Testis (tissue), 5 donors: Measurements from ENCODE around the gene IL4I1. TPM values are rescaled to one million over a fixed set of nuclear protein-coding genes. Genes with fewer than 3 reads are reported as not detected.
"Not testable (repeated sequence)": the region's sequence is repeated elsewhere in the genome, so short reads cannot be mapped to it uniquely, and the experiment has no call there.

Experiments
- DNase-seq: peaks from one replicate; pipeline ENCODE4 v3.0.0-alpha.2; 2019
- H3K27ac ChIP-seq, 2 donors: fragments of 200-600 bp; sonication (generic); one replicate each; pipeline ENCODE4 v1.5.1; 2019
- H3K27me3 ChIP-seq: fragments of 200-600 bp; sonication (generic); one replicate; pipeline ENCODE4 v1.5.1; 2019
- H3K36me3 ChIP-seq: fragments of 200-600 bp; sonication (generic); one replicate; pipeline ENCODE4 v1.5.1; 2017; ENCODE audit warnings: low read depth; ENCODE audit errors: missing control alignments
- H3K4me1 ChIP-seq: fragments of 200-600 bp; sonication (generic); one replicate; pipeline ENCODE4 v1.5.1; 2019
- H3K4me3 ChIP-seq, 2 donors: fragments of 200-600 bp; sonication (generic); one replicate each; pipeline ENCODE4 v1.5.1; 2017 to 2019
- H3K9me3 ChIP-seq: fragments of 200-600 bp; sonication (generic); one replicate; pipeline ENCODE4 v1.5.1; 2017
- CTCF ChIP-seq, 3 experiments: fragments of 450-650 bp in 2 of 3; fragments of 200-600 bp in 1 of 3; sonication (generic) in 1 of 3; IDR thresholded peaks; one replicate each; pipeline ENCODE4 v1.5.1; 2016 to 2019; ENCODE audit warnings: antibody characterized with exemption in 3 of 3, mild to moderate bottlenecking in 2 of 3, moderate library complexity in 1 of 3
- POLR2A ChIP-seq: fragments of 450-650 bp; IDR thresholded peaks from one replicate; pipeline ENCODE4 v1.6.1; 2017; ENCODE audit warnings: antibody characterized with exemption, mild to moderate bottlenecking, moderate library complexity
- WGBS, 2 donors: methylation state at CpG; one replicate each; pipeline ENCODE4 v1.1.5; 2018; 5-methylcytosine and 5-hydroxymethylcytosine counted together
- intact Hi-C: fragments of 100-400 bp; cut with DNase I; formaldehyde crosslinking; loops from one replicate; pipeline ENCODE4 v1.15.1; 2023; ENCODE audit warnings: low total_unique reads
- long read RNA-seq, 2 donors: transcript quantifications; one replicate each; lab custom pipeline, GENCODE V29; 2026
- polyA plus RNA-seq: library from polyadenylated mRNA; stranded (reverse); fragments of 350-450 nt; fragmentation: Illumina TruSeq; extraction: RNeasy Lipid Tissue Mini Kit (QIAGEN cat#74804); gene quantifications from one replicate; pipeline ENCODE4 v1.2.3, GENCODE V29; 2014; ENCODE audit warnings: low read depth, low replicate concordance; ENCODE audit not compliant: insufficient read depth
- total RNA-seq, 2 donors: library from RNA; depleted of rRNA; stranded (reverse); fragments of >200 nt; gene quantifications; one replicate each; pipeline ENCODE4 v1.2.3, GENCODE V29; 2016

IL4I1 gene
- total RNA-seq, result 10 to 100 TPM; 17.1 to 20.4 TPM
- 61.9 TPM for polyA plus RNA-seq
- long read RNA-seq, donor 1, partial matches to known transcripts, result 0 of 1 reads
- long read RNA-seq, donor 1, other reads (novel, unspliced or antisense), result 0 of 1 reads
- long read RNA-seq, donor 2, result 0 reads

DNA sequence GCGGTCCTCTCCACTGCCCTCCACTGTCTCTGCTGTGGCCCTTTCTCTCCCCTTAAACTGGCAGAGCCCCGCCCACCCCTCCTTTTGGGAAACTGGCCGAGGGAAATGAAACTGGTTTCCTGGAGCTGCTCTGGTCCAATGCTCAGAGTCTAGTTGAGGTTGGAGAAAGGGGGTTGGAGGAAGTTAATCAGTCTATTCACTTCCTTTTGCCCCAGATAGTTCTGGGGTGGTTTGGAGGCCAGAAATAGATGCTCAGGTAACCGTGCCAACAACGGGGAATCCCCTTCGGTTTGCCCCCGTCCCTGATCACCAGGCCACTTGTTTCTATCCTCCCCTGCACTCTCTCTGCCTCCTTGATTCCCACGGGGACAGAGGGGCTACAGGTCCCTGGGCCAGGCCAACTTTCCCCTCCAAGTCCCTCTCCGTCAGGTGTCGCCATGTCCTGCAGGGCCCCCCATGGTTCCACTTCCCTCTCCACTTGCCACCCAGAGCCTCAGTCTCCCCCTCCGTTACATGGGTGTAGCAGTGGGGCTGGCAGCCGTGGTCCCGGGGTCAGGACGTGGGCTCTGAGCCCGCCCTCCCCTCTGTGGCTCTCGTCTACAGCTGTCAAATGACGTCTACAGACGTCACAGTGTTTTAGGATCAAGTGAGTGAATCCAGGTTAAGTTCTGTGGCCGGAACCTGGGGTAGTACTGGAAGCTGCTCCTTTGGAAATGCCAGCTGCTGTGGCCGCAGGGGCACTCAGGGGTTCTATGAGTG is at the start of gene IL4I1:
Gene IL4I1 (minus strand): TSS at position 25 of the 759 bp plus-strand sequence. CDS start 727 bp downstream, outside the sequence.
- DNase-seq, result no peak
- Histone ChIP-seq H3K9me3 (no peaks in the 10 kb centered on the region), H3K4me1 (no peaks in the 10 kb centered on the region), H3K4me3 (no peak within 1 kb of the TSS), H3K27ac (no peak within 1 kb of the TSS), H3K27me3 (no peaks in the 10 kb centered on the region), H3K36me3 (no peaks in the 10 kb centered on the region)
- no peak for TF ChIP-seq POLR2A
- TF ChIP-seq CTCF (IDR thresholded peaks at IDR 0.05), result no peak
- intact Hi-C loops, result no loop called here
- WGBS, 2 donors, result 50 to 71% methylated on average over 17 to 19 of the region's 20 CpGs

DNA sequence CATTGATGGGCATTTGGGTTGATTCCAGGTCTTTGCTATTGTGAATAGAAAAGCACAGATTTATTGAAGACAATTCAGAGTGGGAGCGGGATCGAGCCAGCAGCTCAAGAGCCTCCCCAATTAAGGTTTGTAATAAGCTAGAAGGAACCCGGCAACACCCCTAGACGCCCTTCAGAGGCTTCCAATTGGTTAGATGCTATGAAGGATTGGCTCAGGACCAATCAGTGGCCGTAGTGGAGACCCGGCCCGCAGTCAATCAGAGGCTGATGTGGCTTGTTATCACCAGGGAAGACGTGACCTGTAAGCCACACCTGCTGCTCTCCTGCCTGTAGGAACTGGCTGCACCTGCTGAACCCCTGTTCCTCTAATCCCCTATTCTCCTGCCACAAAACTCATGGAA is 49.7 kb upstream of the IL4I1 start:
- WGBS, 2 donors, result 58 to 90% methylated on average over 4 to 8 of the region's 8 CpGs
- DNase-seq, result peak; percentile 61
- no peak overlapping the region for H3K27ac ChIP-seq
- no peaks in the 10 kb centered on the region for H3K9me3 ChIP-seq
- H3K36me3 ChIP-seq, result no peaks in the 10 kb centered on the region
- TF ChIP-seq POLR2A (no peak), CTCF (IDR thresholded peaks at IDR 0.05) (no peak)
- peaks cover under 1% of the 10 kb centered on the region for H3K4me1 ChIP-seq
- intact Hi-C loops, result no loop called here
- H3K27me3 ChIP-seq, result no peaks in the 10 kb centered on the region
- no peak overlapping the region for H3K4me3 ChIP-seq

DNA sequence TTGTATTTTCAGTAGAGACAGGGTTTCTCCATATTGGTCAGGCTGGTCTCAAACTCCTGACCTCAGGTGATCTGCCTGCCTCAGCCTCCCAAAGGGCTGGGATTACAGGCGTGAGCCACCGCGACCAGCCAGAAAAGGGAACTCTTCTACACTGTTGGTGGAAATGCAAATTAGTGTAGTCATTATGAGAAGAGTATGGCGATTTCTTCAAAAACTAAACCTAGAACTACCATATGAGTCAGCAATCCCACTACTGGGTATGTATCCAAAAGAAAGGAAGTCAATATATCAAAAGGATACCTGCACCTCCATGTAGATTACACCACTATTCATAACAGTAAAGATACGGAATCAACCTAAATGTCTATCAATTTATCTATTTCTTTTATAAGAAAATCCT is 47.9 kb upstream of the IL4I1 start:
- intact Hi-C loops, result loop anchor here (5.0 kb wide), 1 partner anchor 38 kb away; no protein-coding TSS in a partner anchor

GRCh38 chr19:49940482-49940791 is 43.8 kb upstream of the IL4I1 start:
- Histone ChIP-seq H3K36me3 (no peaks in the 10 kb centered on the region), H3K27ac (no peak overlapping the region), H3K27me3 (no peaks in the 10 kb centered on the region), H3K4me1 (peaks cover 7% of the 10 kb centered on the region), H3K9me3 (no peaks in the 10 kb centered on the region), H3K4me3 (no peak overlapping the region)
- intact Hi-C loops, result loop anchor here (5.0 kb wide), 1 partner anchor 42 kb away; no protein-coding TSS in a partner anchor
- no peak for DNase-seq
- WGBS, 2 donors, result 92 to 94% methylated on average over 5 of the region's 5 CpGs
- no peak for TF ChIP-seq POLR2A
- no peak for TF ChIP-seq CTCF (IDR thresholded peaks at IDR 0.05)

More for the DNA sequence above, 47.9 kb upstream of the IL4I1 start:
- H3K4me3 ChIP-seq, H3K4me1 ChIP-seq, H3K36me3 ChIP-seq, H3K9me3 ChIP-seq, H3K27me3 ChIP-seq, H3K27ac ChIP-seq, DNase-seq: not testable (repeated sequence)
- 77 to 82% methylated on average over 5 of the region's 5 CpGs for WGBS, 2 donors

- 86 to 96% methylated on average over 5 to 7 of the region's 7 CpGs for WGBS, 2 donors
- intact Hi-C loops, result loop anchor here (5.0 kb wide), 1 partner anchor 42 kb away; no protein-coding TSS in a partner anchor
- DNase-seq, result no peak
These were observed 43.2 kb upstream of the IL4I1 start for GRCh38 chr19:49939721-49940481.

More at GRCh38 chr19:49939721-49940481, 43.2 kb upstream of the IL4I1 start:
- TF ChIP-seq POLR2A, result no peak
- no peak for TF ChIP-seq CTCF (IDR thresholded peaks at IDR 0.05)
- Histone ChIP-seq H3K36me3 (no peaks in the 10 kb centered on the region), H3K27ac (no peak overlapping the region), H3K9me3 (no peaks in the 10 kb centered on the region), H3K4me1 (peaks cover 7% of the 10 kb centered on the region), H3K27me3 (no peaks in the 10 kb centered on the region), H3K4me3 (no peak overlapping the region)
